Esophagus (tissue), 2 donors: ENCODE measurements around the gene INSL3. TPM values are rescaled to one million over a fixed set of nuclear protein-coding genes. Genes with fewer than 3 reads are reported as not detected.
"Not testable (repeated sequence)": the region's sequence is repeated elsewhere in the genome, so short reads cannot be mapped to it uniquely, and the experiment has no call there.

Source experiments
- H3K27ac ChIP-seq, 2 donors: one replicate each; pipeline ENCODE4 v1.5.1; 2013; ENCODE audit warnings: low read depth in 2 of 2, mild to moderate bottlenecking in 2 of 2, inconsistent platforms in 1 of 2, low read length in 1 of 2, moderate library complexity in 1 of 2
- H3K27me3 ChIP-seq, 2 donors: one replicate each; pipeline ENCODE4 v1.6.1; 2013; ENCODE audit warnings: low read length in 2 of 2, control low read depth in 1 of 2, mild to moderate bottlenecking in 1 of 2; ENCODE audit not compliant: insufficient read depth in 2 of 2, control insufficient read depth in 1 of 2
- H3K36me3 ChIP-seq, 2 donors: one replicate each; pipeline ENCODE4 v1.6.1; 2013; ENCODE audit warnings: low read length in 1 of 2; ENCODE audit not compliant: control insufficient read depth in 2 of 2, insufficient read depth in 2 of 2
- H3K4me1 ChIP-seq, 2 donors: one replicate each; pipeline ENCODE4 v1.6.1; 2013; ENCODE audit warnings: low read length in 1 of 2; ENCODE audit not compliant: control insufficient read depth in 2 of 2, insufficient read depth in 2 of 2
- H3K4me3 ChIP-seq, 2 donors: one replicate each; pipeline ENCODE4 v1.5.1; 2013; ENCODE audit warnings: low read length in 2 of 2, mild to moderate bottlenecking in 2 of 2, low read depth in 1 of 2, moderate library complexity in 1 of 2
- H3K9me3 ChIP-seq, 2 donors: one replicate each; pipeline ENCODE4 v1.6.1; 2013; ENCODE audit warnings: mild to moderate bottlenecking in 2 of 2, low read depth in 1 of 2, low read length in 1 of 2, moderate library complexity in 1 of 2; ENCODE audit not compliant: control insufficient read depth in 2 of 2, insufficient read depth in 1 of 2
- WGBS, 2 donors: extraction: QIAGEN DNeasy Blood & Tissue Kit; methylation state at CpG; one replicate each; pipeline ENCODE4 v1.1.7; 2013; 5-methylcytosine and 5-hydroxymethylcytosine counted together
- polyA plus RNA-seq, 2 donors: library from polyadenylated mRNA; stranded (reverse); fragments of 200-250 nt; gene quantifications; one replicate each; pipeline ENCODE4 v1.2.3, GENCODE V29; 2013
- donor health status: healthy with polysubstance abuse.
- donor health status: Bipolar disorder and iron deficiency.

Gene INSL3
- polyA plus RNA-seq, 2 donors: 0.06 to 0.12 TPM

DNA sequence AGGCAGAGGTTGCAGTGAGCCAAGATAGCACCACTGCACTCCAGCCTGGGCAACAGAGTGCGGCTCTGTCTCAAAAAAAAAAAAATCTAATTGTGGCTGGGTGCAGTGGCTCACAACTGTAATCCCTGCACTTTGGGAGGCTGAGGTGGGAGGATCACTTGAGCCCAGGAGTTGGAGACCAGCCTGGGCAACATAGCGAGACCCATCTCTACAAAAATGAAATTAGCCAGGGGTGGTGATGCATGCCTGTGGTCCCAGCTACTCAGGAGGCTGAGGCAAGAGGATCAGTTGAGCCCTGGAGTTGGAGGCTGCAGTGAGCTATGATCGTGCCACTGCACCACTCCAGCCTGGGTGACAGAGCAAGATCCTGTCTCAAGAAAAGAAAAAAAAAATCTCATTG is 22.7 kb downstream of the INSL3 start:
- peaks cover 7 to 20% of the 10 kb centered on the region in 2 donors for H3K4me1 ChIP-seq
- not testable (repeated sequence) for H3K27ac ChIP-seq, H3K36me3 ChIP-seq, H3K27me3 ChIP-seq, H3K4me3 ChIP-seq, H3K9me3 ChIP-seq
- 88 to 89% methylated on average over 3 of the region's 3 CpGs for WGBS, 2 donors

GRCh38 chr19:17797424-17798201 is 23.7 kb downstream of the INSL3 start:
- H3K27ac ChIP-seq: peak overlapping the region; percentile 50 to 61
- H3K4me3 ChIP-seq: peak overlapping the region; percentile 25 to 53
- H3K9me3 ChIP-seq: peaks cover 0 to 3% of the 10 kb centered on the region in 2 donors
- peaks cover 0 to 4% of the 10 kb centered on the region in 2 donors for H3K27me3 ChIP-seq
- H3K36me3 ChIP-seq: no peaks in the 10 kb centered on the region
- H3K4me1 ChIP-seq: peaks cover 7 to 20% of the 10 kb centered on the region in 2 donors
- 52 to 53% methylated on average over 11 of the region's 11 CpGs for WGBS, 2 donors

- peak overlapping the region; percentile 11 to 53 for H3K4me3 ChIP-seq
- H3K4me1 ChIP-seq: peaks cover 7 to 20% of the 10 kb centered on the region in 2 donors
- peaks cover 0 to 4% of the 10 kb centered on the region in 2 donors for H3K27me3 ChIP-seq
- WGBS, 2 donors: 39 to 53% methylated on average over 1 of the region's 1 CpG
- H3K36me3 ChIP-seq: no peaks in the 10 kb centered on the region
- H3K9me3 ChIP-seq: peaks cover 0 to 3% of the 10 kb centered on the region in 2 donors
- peak overlapping the region; percentile 50 to 58 for H3K27ac ChIP-seq
These were observed 24.4 kb downstream of the INSL3 start for GRCh38 chr19:17796838-17797423.

DNA sequence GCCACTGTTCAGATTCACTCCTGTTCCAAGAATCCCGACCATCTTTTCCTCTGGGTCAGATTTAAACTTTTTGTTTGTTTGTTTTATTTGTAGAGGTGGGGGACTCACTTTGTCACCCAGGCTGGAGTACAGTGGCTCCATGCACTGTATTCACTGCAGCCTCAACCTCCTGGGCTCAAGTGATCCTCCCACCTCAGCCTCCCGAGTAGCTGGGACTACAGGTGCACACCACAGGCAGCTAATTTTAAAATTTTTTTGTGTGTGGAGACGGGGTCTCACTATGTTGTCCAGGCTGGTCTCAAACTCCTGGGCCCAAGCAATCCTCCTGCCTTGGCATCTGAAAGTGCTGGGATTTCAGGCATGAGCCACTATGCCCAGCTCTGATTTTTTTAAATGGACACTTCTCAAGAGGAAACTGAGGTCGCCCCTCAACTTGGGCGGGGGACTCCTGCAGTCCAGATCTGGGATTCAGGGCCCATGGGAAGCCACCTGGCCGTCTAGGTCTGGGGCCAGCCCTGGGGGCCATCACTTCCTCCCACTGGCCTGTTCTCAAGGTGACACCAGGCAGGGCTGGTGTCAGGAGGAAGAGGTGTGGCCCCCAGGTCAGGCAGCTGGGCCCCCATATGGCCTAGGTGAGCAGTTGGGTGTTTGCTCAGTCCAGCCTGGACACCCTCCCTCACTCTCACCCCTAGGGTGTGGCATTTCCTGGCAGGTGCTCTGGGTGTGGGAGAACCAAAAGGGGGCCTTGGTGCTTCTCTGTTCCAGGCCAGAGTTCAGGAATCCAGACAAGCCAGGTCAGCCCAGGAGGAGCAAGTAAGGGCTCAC is 25.1 kb downstream of the INSL3 start:
- Histone ChIP-seq H3K27me3 (peaks cover 0 to 4% of the 10 kb centered on the region in 2 donors), H3K36me3 (no peaks in the 10 kb centered on the region), H3K9me3 (peaks cover 0 to 3% of the 10 kb centered on the region in 2 donors), H3K27ac (peak overlapping the region; percentile 35 to 58), H3K4me3 (peak overlapping the region; percentile 53 to 56), H3K4me1 (peaks cover 7 to 20% of the 10 kb centered on the region in 2 donors)
- WGBS, 2 donors: 56 to 67% methylated on average over 6 of the region's 6 CpGs

DNA sequence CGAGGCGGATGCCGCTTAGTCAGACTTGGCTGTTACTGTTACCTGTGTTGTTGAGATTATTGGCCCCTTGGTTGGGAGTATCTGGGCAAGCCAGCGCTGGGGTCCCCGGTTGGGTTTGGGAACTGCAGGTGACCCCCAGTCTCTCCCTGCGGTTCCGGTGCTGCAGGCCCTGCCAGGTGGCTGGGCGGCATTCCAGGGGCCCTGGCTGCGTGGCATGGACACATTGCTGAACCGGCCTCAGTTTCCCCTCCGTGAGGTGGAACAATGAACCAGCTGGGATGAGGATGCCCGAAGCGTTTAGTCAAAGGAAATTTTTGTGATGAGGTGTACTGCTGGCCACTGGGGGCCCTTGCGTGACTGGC is 25.8 kb downstream of the INSL3 start:
- H3K4me3 ChIP-seq: peak overlapping the region; percentile 53 to 56
- peaks cover 0 to 4% of the 10 kb centered on the region in 2 donors for H3K27me3 ChIP-seq
- WGBS, 2 donors: 25 to 32% methylated on average over 14 of the region's 14 CpGs
- H3K36me3 ChIP-seq: no peaks in the 10 kb centered on the region
- peaks cover 7 to 20% of the 10 kb centered on the region in 2 donors for H3K4me1 ChIP-seq
- H3K9me3 ChIP-seq: peaks cover 0 to 3% of the 10 kb centered on the region in 2 donors
- H3K27ac ChIP-seq: peak overlapping the region; percentile 51 to 54

GRCh38 chr19:17794731-17795494 is 26.4 kb downstream of the INSL3 start, which contains the start of gene B3GNT3:
Gene B3GNT3 (plus strand): TSS chr19:17795138. CDS start chr19:17807808, 12,670 bp downstream.
- Histone ChIP-seq H3K4me1 (peaks cover 7 to 22% of the 10 kb centered on the region in 2 donors), H3K9me3 (peaks cover 0 to 3% of the 10 kb centered on the region in 2 donors), H3K27ac (peak within 1 kb of the TSS; percentile 51 to 54), H3K27me3 (peaks cover 0 to 4% of the 10 kb centered on the region in 2 donors), H3K36me3 (no peaks in the 10 kb centered on the region), H3K4me3 (peak within 1 kb of the TSS; percentile 53 to 56)
- 2 to 7% methylated on average over 50 of the region's 50 CpGs for WGBS, 2 donors

GRCh38 chr19:17794412-17794730 is 26.9 kb downstream of the INSL3 start:
- 39 to 53% methylated on average over 9 of the region's 9 CpGs for WGBS, 2 donors
- H3K4me3 ChIP-seq: peak overlapping the region; percentile 53 to 56
- H3K4me1 ChIP-seq: peaks cover 7 to 20% of the 10 kb centered on the region in 2 donors
- peaks cover 0 to 4% of the 10 kb centered on the region in 2 donors for H3K27me3 ChIP-seq
- H3K27ac ChIP-seq: peak overlapping the region in 1 of 2 donors; percentile 34
- no peaks in the 10 kb centered on the region for H3K9me3 ChIP-seq
- H3K36me3 ChIP-seq: no peaks in the 10 kb centered on the region

DNA sequence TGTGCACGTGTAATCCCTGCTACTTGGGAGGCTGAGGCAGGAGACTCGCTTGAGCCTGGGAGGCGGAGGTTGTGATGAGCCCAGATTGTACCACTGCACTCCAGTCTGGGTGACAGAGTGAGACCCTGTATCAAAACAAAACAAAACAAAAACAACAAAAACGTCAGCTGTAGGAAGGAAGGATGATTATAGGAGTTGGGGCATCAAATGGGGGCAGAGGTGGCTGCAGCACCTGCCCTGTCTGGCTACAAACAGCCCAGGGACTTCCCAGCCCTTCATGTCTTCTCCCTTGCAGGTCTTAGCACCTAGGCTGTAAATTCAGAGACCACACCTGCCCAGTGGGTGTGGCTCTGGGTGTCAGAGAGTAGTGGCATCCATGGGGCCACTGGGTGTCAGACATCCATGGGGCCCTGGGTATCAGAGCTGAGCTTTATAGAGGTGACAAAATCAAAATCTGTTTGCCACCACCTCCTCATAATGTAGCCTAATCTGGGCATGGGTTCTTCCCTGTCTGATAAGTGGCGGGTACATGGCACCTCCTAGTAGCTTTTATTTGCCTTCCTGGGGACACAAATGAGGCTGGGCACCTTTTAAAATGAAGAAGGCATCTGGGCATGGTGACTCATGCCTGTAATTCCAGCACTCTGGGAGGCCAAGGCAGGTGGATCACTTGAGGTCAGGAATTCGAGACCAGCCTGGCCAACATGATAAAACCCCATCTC is 31.1 kb downstream of the INSL3 start:
- Histone ChIP-seq H3K4me1 (peaks cover 5 to 7% of the 10 kb centered on the region in 2 donors), H3K4me3 (no peak overlapping the region), H3K9me3 (no peaks in the 10 kb centered on the region), H3K27ac (peak overlapping the region in 1 of 2 donors; percentile 87), H3K36me3 (no peaks in the 10 kb centered on the region), H3K27me3 (no peaks in the 10 kb centered on the region)
- 58 to 70% methylated on average over 6 of the region's 6 CpGs for WGBS, 2 donors
